Activated naive CD8-positive, alpha-beta T cell treated with anti-CD3 and anti-CD28 coated beads, Interleukin-2, amount 10 ng/mL, durations not matched to agents 7 days and 5 days (primary cell): ENCODE data around the gene LRBA. TPM values are rescaled to one million over a fixed set of nuclear protein-coding genes. Genes with fewer than 3 reads are reported as not detected.

Experiments
- ATAC-seq: fragments of 150-1000 bp; cut with Tn5 transposase; one replicate; pipeline ENCODE4 v1.10.0; 2021; ENCODE audit warnings: low read depth, moderate library complexity
- POLR2A ChIA-PET: fragments of 350-600 bp; sonication (Branson Sonifier 250); formaldehyde crosslinking; loops from one replicate; lab custom pipeline; 2021; ENCODE audit warnings: antibody characterized with exemption; lab: Charles Lee
- DNase-seq: peaks from one replicate; pipeline ENCODE4 v3.0.0; 2021
- H3K27ac Mint-ChIP-seq: one replicate; pipeline ENCODE4 v1.8.0; 2022; ENCODE audit warnings: mild to moderate bottlenecking, mixed read lengths
- H3K27me3 Mint-ChIP-seq: one replicate; pipeline ENCODE4 v1.8.0; 2022; ENCODE audit warnings: mild to moderate bottlenecking, moderate library complexity, mixed read lengths
- H3K36me3 Mint-ChIP-seq: one replicate; pipeline ENCODE4 v1.8.0; 2021; ENCODE audit warnings: mild to moderate bottlenecking, mixed read lengths
- H3K4me1 Mint-ChIP-seq: one replicate; pipeline ENCODE4 v1.8.0; 2021; ENCODE audit warnings: mixed read lengths
- H3K4me3 Mint-ChIP-seq: one replicate; pipeline ENCODE4 v1.8.0; 2022; ENCODE audit warnings: mild to moderate bottlenecking, moderate library complexity, mixed read lengths
- H3K9me3 Mint-ChIP-seq: one replicate; pipeline ENCODE4 v1.8.0; 2021; ENCODE audit warnings: mixed read lengths
- total RNA-seq, 2 experiments: library from RNA; stranded (reverse); gene quantifications; one replicate each; pipeline ENCODE4 v1.2.3, GENCODE V29; 2021

Gene LRBA
- total RNA-seq, 2 experiments from 2014 or later, result 47.9 to 50.6 TPM

DNA sequence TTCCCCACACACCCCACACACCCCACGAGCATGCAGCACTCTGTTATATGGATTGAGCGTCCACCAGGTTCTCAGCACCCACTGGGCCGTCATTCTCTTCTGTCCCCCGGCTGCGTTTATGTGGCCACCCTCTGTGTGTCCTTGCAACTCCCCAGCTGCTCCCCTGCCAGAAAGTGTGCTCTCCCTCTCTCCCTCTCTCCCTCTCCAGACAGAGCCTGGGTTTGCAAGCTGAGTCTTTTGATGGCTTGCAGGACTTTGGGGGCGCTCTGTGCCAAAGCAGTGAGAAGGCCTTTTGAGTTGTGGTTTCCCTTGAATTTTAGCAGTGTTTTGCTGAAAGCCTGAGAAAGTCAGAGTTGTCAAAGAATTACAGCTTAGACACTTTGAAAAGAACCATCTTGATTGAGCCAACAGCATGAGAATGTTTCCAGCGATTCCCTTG, 763.3 kb downstream of the LRBA start:
- Mint-ChIP-seq H3K36me3 (no peaks in the 10 kb centered on the region), H3K27ac (no peak overlapping the region), H3K9me3 (no peaks in the 10 kb centered on the region), H3K4me1 (no peaks in the 10 kb centered on the region), H3K27me3 (no peaks in the 10 kb centered on the region), H3K4me3 (no peak overlapping the region)
- ATAC-seq (no peak), DNase-seq (no peak)
- POLR2A ChIA-PET, result no interaction called here

DNA sequence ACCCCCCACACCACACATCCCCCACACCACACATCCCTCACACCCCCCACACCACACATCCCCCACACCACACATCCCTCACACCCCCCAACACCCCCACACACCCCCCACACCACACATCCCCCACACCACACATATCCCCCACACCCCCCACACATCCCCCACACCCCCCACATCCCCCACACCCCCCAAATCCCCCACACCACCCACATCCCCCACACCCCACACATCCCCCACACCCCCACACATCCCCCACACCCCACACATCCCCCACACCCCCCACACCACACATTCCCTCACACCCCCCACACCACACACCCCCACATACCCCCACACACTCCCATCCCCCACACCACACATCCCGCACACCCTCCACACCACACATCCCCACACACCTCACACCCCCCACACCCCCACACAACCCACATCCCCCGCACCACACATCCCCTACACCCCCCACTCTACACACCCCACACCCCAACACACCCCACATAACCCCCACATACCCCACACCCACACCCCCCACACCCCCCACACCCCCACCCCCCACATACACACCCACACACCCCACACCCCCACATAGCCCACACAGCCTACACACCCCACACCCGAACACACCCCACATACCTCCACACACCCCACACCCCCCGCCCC, 764.0 kb downstream of the LRBA start:
- Mint-ChIP-seq H3K4me1 (no peaks in the 10 kb centered on the region), H3K36me3 (no peaks in the 10 kb centered on the region), H3K27ac (no peak overlapping the region), H3K9me3 (no peaks in the 10 kb centered on the region), H3K4me3 (no peak overlapping the region), H3K27me3 (no peaks in the 10 kb centered on the region)
- POLR2A ChIA-PET, result no interaction called here
- ATAC-seq (no peak), DNase-seq (no peak)

- no peak for DNase-seq
- Mint-ChIP-seq H3K27ac (no peak overlapping the region), H3K36me3 (no peaks in the 10 kb centered on the region), H3K4me3 (no peak overlapping the region), H3K27me3 (peaks cover 2% of the 10 kb centered on the region), H3K4me1 (no peaks in the 10 kb centered on the region), H3K9me3 (no peaks in the 10 kb centered on the region)
- POLR2A ChIA-PET, result no interaction called here
- no peak for ATAC-seq
Observed at GRCh38 chr4:150250293-150250997, 764.6 kb downstream of the LRBA start.

DNA sequence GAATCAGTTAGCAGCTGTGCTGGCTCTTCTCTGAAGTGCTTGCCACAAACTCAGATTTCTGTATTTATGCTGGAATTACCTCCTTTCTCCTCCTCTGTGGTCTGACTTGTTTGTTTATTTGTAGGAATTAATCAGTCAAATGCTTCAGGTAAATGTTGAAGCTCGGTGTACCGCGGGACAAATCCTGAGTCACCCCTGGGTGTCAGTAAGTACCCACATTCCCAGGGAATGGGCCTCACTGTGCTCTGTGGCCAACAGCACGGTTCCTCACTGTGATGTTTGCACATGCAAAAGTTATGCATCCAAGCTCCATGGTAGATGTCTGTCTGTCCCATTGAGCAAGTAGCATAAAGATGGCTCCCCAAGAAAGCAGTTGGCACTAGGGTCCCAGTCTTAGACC, 766.9 kb downstream of the LRBA start:
- Mint-ChIP-seq H3K4me3 (no peak overlapping the region), H3K9me3 (no peaks in the 10 kb centered on the region), H3K27me3 (peaks cover 2% of the 10 kb centered on the region), H3K4me1 (no peaks in the 10 kb centered on the region), H3K27ac (no peak overlapping the region), H3K36me3 (no peaks in the 10 kb centered on the region)
- POLR2A ChIA-PET, result no interaction called here
- ATAC-seq (no peak), DNase-seq (no peak)

GRCh38 chr4:150247184-150247583, 767.9 kb downstream of the LRBA start:
- Mint-ChIP-seq H3K27ac (no peak overlapping the region), H3K4me1 (peaks cover 2% of the 10 kb centered on the region), H3K9me3 (no peaks in the 10 kb centered on the region), H3K4me3 (no peak overlapping the region), H3K36me3 (no peaks in the 10 kb centered on the region), H3K27me3 (peaks cover 7% of the 10 kb centered on the region)
- no peak for DNase-seq
- POLR2A ChIA-PET, result no interaction called here
- ATAC-seq, result no peak

- POLR2A ChIA-PET, result no interaction called here
- H3K36me3 Mint-ChIP-seq, result no peaks in the 10 kb centered on the region
Observed at GRCh38 chr4:150244600-150244999, 770.5 kb downstream of the LRBA start.

GRCh38 chr4:150243932-150244331, 771.2 kb downstream of the LRBA start:
- Mint-ChIP-seq H3K27ac (no peak overlapping the region), H3K9me3 (no peaks in the 10 kb centered on the region), H3K4me3 (no peak overlapping the region), H3K4me1 (peaks cover 2% of the 10 kb centered on the region), H3K36me3 (no peaks in the 10 kb centered on the region), H3K27me3 (peaks cover 7% of the 10 kb centered on the region)
- ATAC-seq, result no peak
- POLR2A ChIA-PET, result no interaction called here
- no peak for DNase-seq

More at GRCh38 chr4:150244600-150244999, 770.5 kb downstream of the LRBA start:
- no peak overlapping the region for H3K4me3 Mint-ChIP-seq
- H3K27me3 Mint-ChIP-seq, result peaks cover 7% of the 10 kb centered on the region
- no peaks in the 10 kb centered on the region for H3K9me3 Mint-ChIP-seq
- DNase-seq (no peak), ATAC-seq (no peak)
- H3K27ac Mint-ChIP-seq, result no peak overlapping the region
- peaks cover 2% of the 10 kb centered on the region for H3K4me1 Mint-ChIP-seq

DNA sequence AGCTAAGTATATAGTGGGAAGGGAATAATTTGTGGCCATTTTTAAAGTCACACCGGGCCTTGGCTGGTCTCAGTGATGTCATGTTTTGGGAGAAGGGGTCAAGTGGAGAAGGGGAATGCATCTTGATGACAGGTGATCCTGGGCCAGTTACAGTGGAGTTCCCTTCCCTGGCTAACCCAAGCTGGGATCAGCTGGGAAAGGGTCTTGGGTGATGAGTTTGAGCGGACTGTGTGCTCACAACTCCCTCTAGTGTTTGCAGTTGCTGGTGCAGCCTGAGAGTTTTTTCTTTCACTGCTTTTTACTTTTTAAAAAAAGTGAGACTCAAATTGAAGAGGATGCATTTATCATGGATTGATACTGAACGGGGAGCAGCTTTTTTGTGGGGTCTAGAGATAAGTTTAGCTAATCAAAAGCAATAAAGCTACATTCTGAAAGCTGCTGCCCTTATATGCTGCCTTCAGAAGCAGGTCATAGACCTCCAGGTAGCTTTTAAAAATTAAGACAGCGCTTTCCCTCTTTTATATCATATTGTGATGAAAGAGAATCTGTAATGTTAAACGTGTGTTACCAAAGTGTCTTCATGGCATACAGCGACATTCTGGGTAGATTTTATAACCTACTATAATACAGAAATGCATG, 772.1 kb downstream of the LRBA start:
- H3K27ac Mint-ChIP-seq, result no peak overlapping the region
- POLR2A ChIA-PET, result no interaction called here
- DNase-seq (no peak), ATAC-seq (no peak)
- H3K9me3 Mint-ChIP-seq, result no peaks in the 10 kb centered on the region
- H3K27me3 Mint-ChIP-seq, result peaks cover 7% of the 10 kb centered on the region
- no peak overlapping the region for H3K4me3 Mint-ChIP-seq
- H3K36me3 Mint-ChIP-seq, result no peaks in the 10 kb centered on the region
- H3K4me1 Mint-ChIP-seq, result peaks cover 2% of the 10 kb centered on the region

DNA sequence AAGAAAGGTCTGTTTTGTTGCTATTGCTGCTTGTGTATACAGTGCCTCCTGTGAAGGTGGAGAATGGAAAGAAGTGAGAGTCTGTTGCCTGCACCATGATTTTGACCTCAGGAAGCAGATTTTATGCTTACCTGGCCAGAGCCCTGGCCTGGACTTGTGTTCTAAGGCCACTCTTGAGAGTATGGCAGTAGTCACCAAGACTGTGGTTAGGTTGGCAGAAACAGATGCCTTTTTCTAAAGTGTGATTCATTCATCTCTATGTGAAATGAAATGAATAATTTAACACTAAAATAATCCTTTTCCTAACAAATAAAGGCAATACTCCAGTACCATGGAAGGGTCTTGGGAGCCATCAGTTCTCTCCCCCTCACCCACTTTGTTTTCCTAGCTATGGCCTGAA, 775.1 kb downstream of the LRBA start:
- Mint-ChIP-seq H3K4me3 (no peak overlapping the region), H3K36me3 (no peaks in the 10 kb centered on the region), H3K4me1 (peaks cover 2% of the 10 kb centered on the region), H3K27ac (no peak overlapping the region), H3K27me3 (peaks cover 13% of the 10 kb centered on the region), H3K9me3 (no peaks in the 10 kb centered on the region)
- POLR2A ChIA-PET, result no interaction called here
- DNase-seq, result no peak
- ATAC-seq, result no peak

DNA sequence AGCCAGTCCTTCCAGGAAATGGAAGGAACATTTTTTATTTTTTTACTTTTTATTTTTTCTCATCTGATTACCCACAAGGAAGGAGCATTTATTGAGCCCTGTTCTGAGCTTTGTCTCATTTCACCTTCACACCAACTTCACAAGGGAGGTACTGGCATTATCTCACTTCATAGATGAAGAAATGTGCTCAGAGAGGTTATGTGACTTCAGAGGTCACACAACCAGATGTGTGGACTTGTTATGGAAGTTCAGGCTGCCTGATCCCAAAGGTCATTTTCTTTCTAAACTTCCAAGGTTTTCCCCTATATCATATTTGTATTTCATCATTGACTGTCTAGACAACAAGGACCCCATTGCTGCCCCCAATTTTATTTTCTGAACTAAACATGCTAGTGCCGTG, 776.5 kb downstream of the LRBA start:
- no peaks in the 10 kb centered on the region for H3K36me3 Mint-ChIP-seq
- no peak overlapping the region for H3K27ac Mint-ChIP-seq
- H3K4me1 Mint-ChIP-seq, result peaks cover 2% of the 10 kb centered on the region
- H3K27me3 Mint-ChIP-seq, result peaks cover 13% of the 10 kb centered on the region
- DNase-seq, result no peak
- ATAC-seq, result no peak
- POLR2A ChIA-PET, result no interaction called here
- no peaks in the 10 kb centered on the region for H3K9me3 Mint-ChIP-seq
- H3K4me3 Mint-ChIP-seq, result no peak overlapping the region

DNA sequence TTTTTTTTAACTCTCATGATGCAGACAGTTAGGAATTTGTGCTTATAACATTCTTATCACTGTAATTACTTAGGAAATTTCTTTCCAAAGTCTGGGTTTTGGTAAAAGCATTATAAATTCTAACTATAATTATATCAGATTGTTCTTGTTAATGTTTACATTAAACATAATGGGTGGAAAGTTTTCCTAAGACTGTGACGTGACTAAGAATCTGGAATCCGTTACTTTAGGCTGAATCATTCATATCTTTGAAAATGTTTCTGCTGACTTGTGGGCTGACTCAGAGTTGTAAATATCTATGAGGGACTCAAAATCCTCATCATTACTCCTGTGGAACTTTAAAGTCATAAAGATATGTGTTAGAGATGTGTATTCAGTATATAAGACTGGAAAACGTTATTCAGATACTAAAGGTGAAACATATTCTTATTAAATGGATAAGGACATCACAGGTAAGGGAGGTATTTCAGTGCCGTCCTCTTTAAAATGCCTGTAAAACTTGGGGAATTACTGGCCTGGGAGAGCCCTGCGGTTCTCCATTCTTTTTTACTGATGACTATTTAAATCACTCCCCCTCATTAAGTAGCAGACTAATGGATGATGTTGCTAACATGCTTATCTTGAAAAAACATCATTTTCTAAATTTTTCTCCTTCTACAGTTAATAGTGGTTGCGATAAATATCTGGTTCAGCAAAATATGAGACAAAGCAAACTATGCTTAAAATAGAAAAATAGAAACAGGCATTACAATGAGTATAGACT, 777.8 kb downstream of the LRBA start:
- H3K9me3 Mint-ChIP-seq, result no peaks in the 10 kb centered on the region
- POLR2A ChIA-PET, result no interaction called here
- H3K4me1 Mint-ChIP-seq, result no peaks in the 10 kb centered on the region
- ATAC-seq (no peak), DNase-seq (no peak)
- H3K36me3 Mint-ChIP-seq, result no peaks in the 10 kb centered on the region
- H3K4me3 Mint-ChIP-seq, result no peak overlapping the region
- no peak overlapping the region for H3K27ac Mint-ChIP-seq
- peaks cover 13% of the 10 kb centered on the region for H3K27me3 Mint-ChIP-seq

DNA sequence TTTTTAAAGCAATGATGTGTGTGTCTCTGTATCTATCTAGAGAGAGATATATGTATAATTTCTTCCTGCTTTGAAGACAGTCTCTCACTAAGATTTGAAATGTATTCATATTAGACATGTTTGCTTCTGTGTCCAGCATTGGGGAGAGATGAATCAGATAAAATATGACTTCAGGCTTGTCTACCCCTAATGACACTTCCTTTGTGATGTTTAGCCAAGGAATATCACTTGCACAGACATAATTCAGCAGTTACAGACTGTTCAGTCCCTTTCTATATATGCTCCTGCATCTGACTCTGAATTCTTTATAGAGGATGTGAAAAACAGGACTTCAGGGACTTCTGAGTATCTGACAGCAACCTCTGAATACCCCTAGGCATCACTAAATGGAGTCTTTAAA, 778.5 kb downstream of the LRBA start:
- peaks cover 16% of the 10 kb centered on the region for H3K27me3 Mint-ChIP-seq
- no peak for ATAC-seq
- no peaks in the 10 kb centered on the region for H3K9me3 Mint-ChIP-seq
- DNase-seq, result no peak
- no peak overlapping the region for H3K27ac Mint-ChIP-seq
- no peak overlapping the region for H3K4me3 Mint-ChIP-seq
- POLR2A ChIA-PET, result no interaction called here
- no peaks in the 10 kb centered on the region for H3K36me3 Mint-ChIP-seq
- H3K4me1 Mint-ChIP-seq, result no peaks in the 10 kb centered on the region

DNA sequence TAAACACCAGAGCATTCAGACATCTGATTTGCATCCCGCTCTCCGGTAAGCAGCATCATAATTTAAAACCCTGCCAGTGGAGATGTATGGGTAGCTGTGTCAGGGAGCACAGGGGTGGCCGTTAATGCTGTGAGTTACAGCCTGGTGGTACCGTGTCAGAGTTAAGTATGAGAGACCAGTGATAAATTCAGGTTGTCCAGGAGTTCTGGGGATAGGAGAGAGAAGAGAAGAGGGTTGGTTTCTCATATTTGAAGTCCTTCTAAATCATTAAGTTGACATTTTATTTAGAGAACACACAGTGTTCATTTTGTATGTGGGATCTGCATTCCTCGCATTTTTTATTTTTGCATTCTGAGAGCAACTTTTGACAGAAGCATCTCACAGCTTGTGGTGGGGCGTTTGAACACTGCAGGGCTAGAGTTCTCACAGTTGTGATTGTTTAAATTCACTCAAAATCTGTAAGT, 779.2 kb downstream of the LRBA start:
- H3K9me3 Mint-ChIP-seq, result no peaks in the 10 kb centered on the region
- no peaks in the 10 kb centered on the region for H3K36me3 Mint-ChIP-seq
- H3K27me3 Mint-ChIP-seq, result peaks cover 18% of the 10 kb centered on the region
- no peak for DNase-seq
- H3K4me1 Mint-ChIP-seq, result no peaks in the 10 kb centered on the region
- no peak for ATAC-seq
- no peak overlapping the region for H3K4me3 Mint-ChIP-seq
- H3K27ac Mint-ChIP-seq, result no peak overlapping the region
- POLR2A ChIA-PET, result no interaction called here
